ENCODE results near the gene CLDN10. TPM values are rescaled to one million over a fixed set of nuclear protein-coding genes. Genes with fewer than 3 reads are reported as not detected.

Gene CLDN10
- total RNA-seq, 1 experiment from 2014 or later, result not detected

- Histone ChIP-seq H3K27me3 (ENCODE audit: insufficient read depth, low read depth) (no peaks in the 10 kb centered on the region), H3K36me3 (ENCODE audit: low read depth) (no peaks in the 10 kb centered on the region), H2AFZ (no peak overlapping the region), H3K4me1 (replicated peaks; ENCODE audit: insufficient read depth) (peaks cover 27% of the 10 kb centered on the region), H3K9me2 (ENCODE audit: insufficient read depth) (no peaks in the 10 kb centered on the region), H3K4me2 (no peak overlapping the region), H4K20me1 (ENCODE audit: insufficient read depth) (no peaks in the 10 kb centered on the region), H3K4me3 (no peak overlapping the region), H3K27ac (no peak overlapping the region), H3K9me3 (ENCODE audit: insufficient read depth, low read depth) (no peaks in the 10 kb centered on the region), H3F3A (ENCODE audit: insufficient read depth, low read depth) (peaks cover 5% of the 10 kb centered on the region; the same call in 1 of the 2 replicates), H3K79me2 (ENCODE audit: low read depth) (no peaks in the 10 kb centered on the region)
- intact Hi-C loops (cut with micrococcal nuclease; ENCODE audit: unreplicated experiment), result no loop called here
- POLR2A ChIA-PET (ENCODE audit: unreplicated experiment), result no interaction called here
- no peak for DNase-seq
- TF ChIP-seq EZH2 (IDR thresholded peaks at IDR 0.05; ENCODE audit: low read depth), result no peak
- TF ChIP-seq CTCF (conservative IDR thresholded peaks at IDR 0.05), result no peak
- CTCF ChIA-PET, result no interaction called here
- BruUV-seq (replicated peaks), result no TSS peak
These were observed 48.7 kb downstream of the CLDN10 start for GRCh38 chr13:95601216-95601615.

- Histone ChIP-seq H2AFZ (no peak overlapping the region), H3K4me1 (replicated peaks; ENCODE audit: insufficient read depth) (peaks cover 29% of the 10 kb centered on the region), H3K9me2 (ENCODE audit: insufficient read depth) (no peaks in the 10 kb centered on the region), H3K36me3 (ENCODE audit: low read depth) (no peaks in the 10 kb centered on the region), H3F3A (ENCODE audit: insufficient read depth, low read depth) (peaks cover 6% of the 10 kb centered on the region; the same call in 1 of the 2 replicates), H4K20me1 (ENCODE audit: insufficient read depth) (no peaks in the 10 kb centered on the region), H3K79me2 (ENCODE audit: low read depth) (no peaks in the 10 kb centered on the region), H3K9me3 (ENCODE audit: insufficient read depth, low read depth) (no peaks in the 10 kb centered on the region), H3K27ac (no peak overlapping the region), H3K4me2 (no peak overlapping the region), H3K27me3 (ENCODE audit: insufficient read depth, low read depth) (no peaks in the 10 kb centered on the region), H3K4me3 (no peak overlapping the region)
- DNase-seq, result no peak
- intact Hi-C loops (cut with micrococcal nuclease; ENCODE audit: unreplicated experiment), result no loop called here
- CTCF ChIA-PET, result no interaction called here
- BruUV-seq (replicated peaks), result no TSS peak
- TF ChIP-seq CTCF (conservative IDR thresholded peaks at IDR 0.05), result no peak
- TF ChIP-seq EZH2 (IDR thresholded peaks at IDR 0.05; ENCODE audit: low read depth), result no peak
- POLR2A ChIA-PET (ENCODE audit: unreplicated experiment), result no interaction called here
These were observed 49.4 kb downstream of the CLDN10 start for GRCh38 chr13:95601906-95602305.

GRCh38 chr13:95603887-95604555 is 51.5 kb downstream of the CLDN10 start:
- POLR2A ChIA-PET (ENCODE audit: unreplicated experiment), result no interaction called here

More at GRCh38 chr13:95603887-95604555, 51.5 kb downstream of the CLDN10 start:
- Histone ChIP-seq H3K4me3 (no peak overlapping the region), H3F3A (ENCODE audit: insufficient read depth, low read depth) (peaks cover 12% of the 10 kb centered on the region; the same call in 1 of the 2 replicates), H3K27ac (peak overlapping the region; percentile 51), H4K20me1 (ENCODE audit: insufficient read depth) (no peaks in the 10 kb centered on the region), H3K79me2 (ENCODE audit: low read depth) (no peaks in the 10 kb centered on the region), H3K36me3 (ENCODE audit: low read depth) (no peaks in the 10 kb centered on the region), H3K9me2 (ENCODE audit: insufficient read depth) (no peaks in the 10 kb centered on the region), H2AFZ (peak overlapping the region; percentile 66), H3K4me1 (replicated peaks; ENCODE audit: insufficient read depth) (peaks cover 42% of the 10 kb centered on the region), H3K4me2 (peak overlapping the region; percentile 63), H3K27me3 (ENCODE audit: insufficient read depth, low read depth) (no peaks in the 10 kb centered on the region), H3K9me3 (ENCODE audit: insufficient read depth, low read depth) (no peaks in the 10 kb centered on the region)
- intact Hi-C loops (cut with micrococcal nuclease; ENCODE audit: unreplicated experiment), result no loop called here
- TF ChIP-seq EZH2 (IDR thresholded peaks at IDR 0.05; ENCODE audit: low read depth) (no peak), CTCF (conservative IDR thresholded peaks at IDR 0.05) (no peak)
- CTCF ChIA-PET, result no interaction called here
- no TSS peak for BruUV-seq (replicated peaks)
- DNase-seq, result peak; percentile 63 to 87
